Measurements from ENCODE around the gene ABCC4. TPM values are rescaled to one million over a fixed set of nuclear protein-coding genes. Genes with fewer than 3 reads are reported as not detected.

The ABCC4 gene
- total RNA-seq, 1 donor from 2014 or later: 12.6 TPM

- no peak for DNase-seq (ENCODE audit: low read depth)
Observed at GRCh38 chr13:95160112-95160906, 140.9 kb downstream of the ABCC4 start.

DNA sequence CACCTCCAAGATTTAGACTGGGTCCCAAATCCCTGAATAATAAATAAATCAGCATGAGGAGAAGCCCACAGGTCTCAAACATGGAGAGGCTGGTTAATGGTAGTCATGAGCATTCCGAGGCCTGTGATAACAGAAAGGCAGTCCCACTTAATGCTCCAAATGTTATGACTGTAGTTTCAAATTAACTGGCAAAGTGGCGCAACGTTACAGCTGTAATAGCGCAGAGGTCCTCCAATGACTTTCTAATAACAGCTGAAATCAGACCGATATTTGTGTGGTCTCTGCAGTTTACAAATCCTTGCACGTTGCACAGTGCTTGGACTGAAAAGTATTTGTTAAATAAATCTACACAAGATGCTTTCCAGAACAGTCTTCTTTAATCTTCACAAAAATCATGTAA lies 141.8 kb downstream of the ABCC4 start:
- no peak for DNase-seq (ENCODE audit: low read depth)

- DNase-seq (ENCODE audit: low read depth): no peak
Observed at GRCh38 chr13:95156208-95156607, 145.0 kb downstream of the ABCC4 start.

GRCh38 chr13:95155504-95155903 lies 145.7 kb downstream of the ABCC4 start:
- DNase-seq (ENCODE audit: low read depth): no peak

GRCh38 chr13:95155093-95155492 lies 146.2 kb downstream of the ABCC4 start:
- no peak for DNase-seq (ENCODE audit: low read depth)

DNA sequence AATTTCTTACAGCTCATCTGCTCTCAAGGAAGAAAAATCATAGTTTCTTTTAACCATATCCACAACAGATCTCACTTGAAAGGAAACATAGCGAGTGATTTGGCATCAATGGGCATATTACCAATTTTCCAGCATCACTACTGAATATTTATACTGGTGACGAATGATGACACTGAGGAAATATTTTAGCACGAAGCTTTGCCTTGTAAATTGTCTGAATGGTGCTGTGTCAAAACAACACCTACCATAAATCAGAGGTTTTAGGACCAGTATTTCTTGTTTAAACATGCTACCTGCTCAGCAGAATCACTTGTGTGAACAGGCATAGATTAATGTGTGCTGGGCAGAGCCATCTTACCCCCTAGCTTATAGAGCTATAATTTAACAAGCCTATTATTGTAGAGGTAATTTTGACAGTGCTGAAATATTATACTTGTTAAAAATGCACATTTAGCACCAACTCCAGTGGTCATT lies 146.8 kb downstream of the ABCC4 start:
- no peak for DNase-seq (ENCODE audit: low read depth)

GRCh38 chr13:95153647-95154412 lies 147.4 kb downstream of the ABCC4 start:
- DNase-seq (ENCODE audit: low read depth): no peak

GRCh38 chr13:95151942-95152587 lies 149.2 kb downstream of the ABCC4 start:
- DNase-seq (ENCODE audit: low read depth): no peak

- no peak for DNase-seq (ENCODE audit: low read depth)
Observed at GRCh38 chr13:95150555-95150954, 150.7 kb downstream of the ABCC4 start.

DNA sequence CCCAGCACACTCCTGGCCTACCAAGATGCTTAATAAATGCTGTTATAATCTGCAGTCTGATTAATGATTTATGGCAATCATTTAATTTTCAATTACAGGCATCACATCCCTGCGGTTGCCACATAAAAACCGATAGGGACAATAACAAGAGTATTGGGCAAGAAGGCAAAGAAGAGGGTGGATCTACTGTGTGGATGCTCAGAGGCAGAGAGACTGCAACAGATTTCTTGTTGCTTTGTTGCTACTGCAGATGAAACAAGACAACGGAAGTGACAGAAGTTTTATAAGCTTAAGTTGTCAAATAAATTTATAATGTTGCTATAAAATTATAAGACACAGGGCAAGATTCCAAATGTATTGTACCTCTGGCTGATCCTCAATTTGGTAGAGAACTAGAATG lies 154.8 kb downstream of the ABCC4 start:
- DNase-seq (ENCODE audit: low read depth): no peak

GRCh38 chr13:95145587-95145986 lies 155.7 kb downstream of the ABCC4 start:
- no peak for DNase-seq (ENCODE audit: low read depth)

DNA sequence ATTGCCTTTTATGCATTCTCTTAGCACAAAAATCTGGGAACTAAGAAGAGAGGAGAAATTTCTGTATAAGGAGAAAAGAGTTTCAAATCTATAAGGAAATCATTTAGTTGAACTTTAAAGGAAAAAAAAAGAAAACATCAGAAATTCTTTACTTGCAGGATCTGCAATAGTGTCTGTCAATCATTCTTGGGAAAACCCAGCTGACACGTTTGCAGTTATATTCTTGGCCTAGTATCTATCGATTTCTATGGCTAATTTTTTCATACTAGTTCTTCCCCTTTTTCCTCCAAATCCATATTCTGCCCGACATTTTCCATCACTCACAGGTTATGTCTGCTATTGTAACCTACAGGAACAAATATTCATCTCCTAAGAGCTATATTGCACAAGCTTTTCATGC lies 160.7 kb downstream of the ABCC4 start:
- no peak for DNase-seq (ENCODE audit: low read depth)

GRCh38 chr13:95138876-95139585 lies 162.2 kb downstream of the ABCC4 start:
- peak; percentile 85 for DNase-seq (ENCODE audit: low read depth)

DNA sequence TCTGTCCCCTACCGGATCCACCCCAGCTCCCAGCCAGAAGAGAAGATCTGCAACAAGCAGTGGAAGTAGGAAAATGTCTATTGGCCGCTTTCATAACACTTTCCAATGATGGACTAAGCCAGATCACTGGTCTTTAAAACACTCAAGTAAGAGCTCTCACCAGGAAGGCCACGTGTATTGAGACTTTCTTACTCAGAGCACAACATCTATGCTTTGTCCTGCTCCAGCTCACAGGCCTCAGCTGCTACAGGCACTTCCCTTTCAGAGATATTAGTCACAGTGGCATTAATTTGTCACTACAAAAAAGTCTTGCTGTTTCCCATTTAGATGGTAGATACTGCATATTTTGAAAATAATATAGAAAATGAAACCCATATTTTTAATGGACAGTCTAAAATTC lies 164.2 kb downstream of the ABCC4 start:
- DNase-seq (ENCODE audit: low read depth): peak; percentile 55

DNA sequence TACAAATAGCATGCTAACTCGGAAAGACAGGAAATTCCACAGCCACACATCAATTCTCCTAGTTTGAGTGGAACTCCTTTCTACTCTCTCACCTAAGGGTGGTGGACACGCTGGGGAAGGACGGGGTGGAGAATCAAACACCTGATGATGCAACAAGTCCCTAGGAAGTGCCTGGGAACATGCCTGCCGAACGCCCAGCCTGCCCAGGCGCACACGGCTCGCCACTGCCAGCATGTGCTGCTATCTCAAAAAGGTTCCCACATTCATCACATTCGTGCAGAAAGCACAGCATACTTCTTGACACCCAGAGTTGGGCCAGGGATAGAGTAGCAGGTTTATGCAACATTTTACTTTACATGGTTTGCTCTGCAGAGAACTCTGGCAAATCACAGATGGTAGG lies 164.6 kb downstream of the ABCC4 start:
- no peak for DNase-seq (ENCODE audit: low read depth)

- no peak for DNase-seq (ENCODE audit: low read depth)
Observed at GRCh38 chr13:95133498-95133897, 167.8 kb downstream of the ABCC4 start.

GRCh38 chr13:95129004-95129403 lies 172.2 kb downstream of the ABCC4 start:
- no peak for DNase-seq (ENCODE audit: low read depth)

DNA sequence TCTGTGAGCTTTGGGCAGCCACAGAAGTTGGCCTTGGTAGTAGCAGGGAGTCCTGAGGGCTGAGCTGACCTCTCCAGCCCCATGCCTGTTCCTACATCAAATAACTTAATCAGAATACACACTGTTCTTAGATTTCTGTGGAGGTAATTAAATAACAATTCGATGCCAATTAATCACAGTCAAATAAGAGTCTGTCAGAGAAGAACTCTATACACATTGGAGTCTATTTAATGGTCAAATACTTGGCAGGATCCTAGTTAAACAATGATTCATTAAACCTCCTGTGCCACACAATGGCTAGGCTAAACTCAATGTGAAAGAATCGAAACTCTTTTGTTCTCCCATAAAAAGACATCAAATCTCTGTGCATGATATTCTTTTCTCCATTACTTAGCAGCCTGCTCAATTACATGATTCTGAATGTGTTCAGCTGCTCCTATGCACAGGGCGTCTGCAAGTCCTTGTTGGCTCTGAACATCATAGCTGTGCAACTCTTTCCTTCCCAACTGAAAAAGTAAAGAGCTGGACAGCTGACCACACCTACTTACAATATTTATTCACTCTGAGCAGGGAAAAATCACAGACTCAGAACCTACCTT lies 173.1 kb downstream of the ABCC4 start:
- no peak for DNase-seq (ENCODE audit: low read depth)

GRCh38 chr13:95124959-95125358 lies 176.3 kb downstream of the ABCC4 start:
- DNase-seq (ENCODE audit: low read depth): no peak

GRCh38 chr13:95123726-95124125 lies 177.5 kb downstream of the ABCC4 start:
- DNase-seq (ENCODE audit: low read depth): no peak

GRCh38 chr13:95122063-95122462 lies 179.2 kb downstream of the ABCC4 start:
- DNase-seq (ENCODE audit: low read depth): no peak
